ENCODE measurements around the gene FHIT.

FHIT gene

DNA sequence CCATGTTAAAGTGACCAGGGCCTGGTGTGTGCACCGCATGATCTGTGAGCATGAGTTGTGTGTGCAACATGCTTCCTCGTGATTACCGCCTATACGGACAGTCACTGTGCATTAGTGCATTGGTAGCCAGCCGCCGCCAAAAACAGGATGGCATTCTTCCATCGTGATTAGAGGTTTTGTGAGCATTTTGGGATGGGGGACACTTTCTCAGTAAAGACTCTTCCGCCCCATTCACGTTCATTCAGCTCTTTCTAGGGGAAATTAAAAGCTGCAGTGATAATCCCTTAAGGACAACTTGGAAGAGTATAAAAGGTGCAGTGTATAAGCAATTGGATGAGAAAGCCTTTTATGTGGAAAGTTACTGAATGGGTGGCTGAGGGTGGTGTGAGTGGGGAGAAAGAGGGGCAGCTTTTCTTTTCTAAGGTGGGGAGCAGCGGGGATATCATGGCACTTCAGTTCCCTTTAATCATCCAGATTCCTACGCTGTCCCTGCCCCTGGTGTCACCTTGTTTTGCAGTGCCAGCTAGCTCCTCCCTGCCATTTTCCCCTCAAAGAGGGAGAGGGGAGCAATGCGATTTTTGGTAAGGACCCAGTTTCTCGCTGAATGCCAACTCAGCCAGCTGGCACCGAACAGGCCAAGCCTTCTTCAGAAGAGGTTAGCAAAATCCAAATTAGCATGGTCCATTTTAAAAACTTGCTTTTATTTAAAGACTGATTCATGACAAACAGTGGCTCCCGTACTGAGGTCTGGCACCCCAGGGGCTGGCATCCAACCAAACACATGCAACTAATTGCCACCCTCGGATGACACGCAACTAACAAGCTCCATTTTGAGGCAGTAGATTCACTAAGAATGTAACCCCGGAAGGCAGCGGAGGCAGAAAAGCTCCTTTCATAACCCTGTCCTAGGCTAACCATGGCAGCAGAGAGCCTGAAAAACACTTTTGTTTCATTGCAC lies 447.8 kb downstream of the FHIT start:
- no peak for DNase-seq

DNA sequence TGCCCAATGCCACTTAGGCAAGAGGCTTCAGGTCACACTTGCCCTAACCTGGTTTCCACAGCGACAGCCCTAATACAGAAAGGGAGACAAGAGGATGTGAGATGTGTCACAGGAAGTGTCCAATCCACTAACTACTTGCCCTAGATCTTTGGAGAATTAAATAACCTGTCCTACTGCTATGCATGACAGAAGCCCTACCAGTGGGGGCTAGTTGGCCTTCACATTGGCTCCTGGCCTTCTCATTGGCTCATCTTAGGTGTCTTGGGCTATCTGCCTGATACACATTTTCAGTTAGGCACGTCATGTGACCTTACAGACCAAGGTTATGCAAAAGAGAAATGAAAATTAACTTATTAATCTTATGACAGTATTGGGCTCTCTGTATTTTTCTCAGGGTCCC lies 449.9 kb downstream of the FHIT start:
- DNase-seq: no peak

DNA sequence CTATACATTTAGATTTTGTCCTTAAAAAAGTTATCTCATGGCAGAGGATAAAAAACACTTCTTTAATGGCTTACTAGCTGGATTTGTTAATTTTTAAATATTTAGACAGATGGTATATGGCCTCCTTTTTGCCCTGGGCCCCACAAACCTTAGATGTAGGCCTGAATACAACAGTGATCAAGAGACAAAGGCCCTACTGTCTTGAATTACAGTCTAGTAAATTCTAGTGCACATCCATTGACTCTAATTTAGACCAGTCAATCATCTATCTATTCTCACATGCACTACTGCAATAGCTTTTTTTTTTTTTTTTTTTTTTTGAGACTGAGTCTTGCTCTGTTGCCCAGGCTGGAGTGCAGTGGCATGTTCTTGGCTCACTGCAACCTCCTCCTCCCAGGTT lies 452.8 kb downstream of the FHIT start:
- DNase-seq: no peak

DNA sequence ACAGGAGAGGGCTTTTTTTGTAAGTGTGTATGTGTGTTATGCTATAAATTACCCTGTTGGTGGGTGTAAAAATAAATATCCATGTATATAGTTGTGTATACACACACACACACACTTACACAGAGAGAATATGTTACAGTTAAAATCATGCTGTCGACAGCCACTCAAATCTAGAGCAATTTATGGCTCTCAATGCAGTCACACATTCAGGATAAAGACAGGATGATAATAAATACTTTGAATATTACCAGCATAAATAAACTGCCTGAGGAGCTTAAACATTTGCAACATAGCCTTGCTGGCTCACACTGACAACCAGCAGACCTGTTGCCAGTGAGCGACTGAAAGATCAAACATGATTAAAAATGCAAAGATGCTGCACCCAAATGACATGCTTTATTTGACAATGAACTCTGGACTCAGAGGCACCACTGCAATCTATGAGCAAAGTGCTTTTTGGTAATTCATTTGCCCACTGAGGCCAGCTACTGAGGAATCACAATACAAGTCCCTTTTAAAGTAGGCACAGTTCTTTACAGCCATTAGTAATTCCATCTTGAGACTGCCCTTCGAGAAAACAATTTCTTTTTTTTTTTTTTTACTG lies 458.9 kb downstream of the FHIT start:
- no peak for DNase-seq

DNA sequence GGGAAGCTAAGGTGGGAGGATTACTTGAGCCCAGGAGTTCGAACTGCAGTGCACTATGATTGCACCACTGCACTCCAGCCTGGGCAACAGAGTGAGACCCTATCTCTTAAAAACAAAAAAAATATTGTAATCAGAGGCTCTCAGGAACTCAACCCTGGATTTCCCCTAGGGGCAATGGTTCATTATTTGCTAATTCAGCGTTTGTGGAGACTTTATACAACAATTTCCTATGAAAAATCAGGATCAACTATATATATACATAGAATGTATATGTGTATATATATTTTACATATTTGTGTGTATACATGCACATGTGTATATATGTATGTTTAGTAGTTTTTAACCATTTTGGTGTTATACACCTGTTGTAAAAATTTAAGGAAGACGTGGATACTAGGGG lies 463.1 kb downstream of the FHIT start:
- DNase-seq: no peak

DNA sequence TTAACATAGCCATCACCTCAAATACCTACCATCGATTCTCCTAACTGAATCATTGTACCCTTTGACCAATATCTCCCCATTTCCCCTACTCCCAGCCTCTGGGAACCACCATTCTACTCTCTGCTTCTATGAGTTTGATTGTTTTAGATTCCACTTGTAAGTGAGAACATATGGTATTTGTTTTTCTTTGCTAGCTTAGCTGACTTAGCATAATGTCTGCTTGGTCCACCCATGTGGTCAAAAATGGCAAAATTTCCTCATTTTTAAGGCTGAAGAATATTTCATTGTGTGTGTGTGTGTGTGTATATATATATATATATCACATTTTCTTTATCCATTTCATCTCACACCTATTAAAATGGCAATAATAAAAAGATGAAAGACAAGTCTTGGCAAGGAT lies 469.3 kb downstream of the FHIT start:
- no peak for DNase-seq

DNA sequence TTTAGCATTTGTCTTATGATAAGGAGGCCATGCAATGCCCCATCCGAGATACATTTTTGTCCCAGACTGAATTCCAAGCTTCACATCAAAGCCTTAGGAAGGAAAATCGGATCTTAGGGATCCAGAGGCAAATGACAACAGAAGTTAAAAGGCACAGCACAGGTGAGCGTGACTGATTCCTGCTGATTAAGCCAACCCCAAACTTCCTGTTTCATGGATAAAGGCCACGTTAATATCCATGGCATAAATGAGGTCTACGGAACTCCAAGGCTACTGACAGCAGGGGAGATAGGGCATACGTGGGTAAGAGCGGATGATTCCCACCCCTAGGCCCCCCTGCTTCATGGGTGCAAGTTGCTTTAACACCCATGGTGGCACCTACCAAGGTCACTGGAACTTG lies 471.6 kb downstream of the FHIT start:
- no peak for DNase-seq

DNA sequence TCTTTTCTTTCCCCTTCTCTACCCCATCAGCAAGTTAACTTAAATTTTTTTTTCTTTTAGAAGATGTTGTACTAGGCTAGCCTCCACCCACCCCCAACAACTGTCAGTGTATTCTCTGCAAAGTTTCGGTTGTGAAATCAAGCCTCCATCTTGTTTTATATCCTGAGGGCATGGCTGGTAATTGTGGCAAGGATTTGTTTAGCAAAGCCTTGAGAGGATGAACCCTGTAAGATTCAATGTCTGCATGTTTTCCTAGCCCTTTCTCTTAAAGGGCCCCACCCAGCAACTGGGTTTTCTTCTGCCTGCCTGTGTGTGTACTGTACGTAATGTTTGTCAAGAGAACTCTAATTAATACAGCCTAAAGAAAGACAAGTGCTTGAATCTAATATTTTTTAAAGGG lies 475.3 kb downstream of the FHIT start:
- no peak for DNase-seq

DNA sequence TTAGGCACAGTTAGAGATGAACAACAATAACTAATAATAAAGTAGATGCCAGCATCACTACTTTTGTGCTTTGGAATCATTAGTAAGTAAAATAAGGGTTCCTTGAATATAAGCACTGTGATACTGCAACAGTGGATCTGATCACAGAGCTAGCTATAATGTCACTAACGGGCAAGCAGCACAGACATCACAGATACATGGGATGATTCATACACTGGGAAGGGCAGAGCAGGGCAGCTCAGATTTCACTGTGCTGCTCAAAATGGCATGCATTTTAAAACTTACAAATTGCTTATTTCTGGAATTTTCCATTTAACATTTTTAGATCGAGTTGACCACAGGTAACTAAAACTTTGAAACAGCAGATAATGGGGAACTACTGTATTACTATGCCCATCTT lies 476.6 kb downstream of the FHIT start:
- no peak for DNase-seq

DNA sequence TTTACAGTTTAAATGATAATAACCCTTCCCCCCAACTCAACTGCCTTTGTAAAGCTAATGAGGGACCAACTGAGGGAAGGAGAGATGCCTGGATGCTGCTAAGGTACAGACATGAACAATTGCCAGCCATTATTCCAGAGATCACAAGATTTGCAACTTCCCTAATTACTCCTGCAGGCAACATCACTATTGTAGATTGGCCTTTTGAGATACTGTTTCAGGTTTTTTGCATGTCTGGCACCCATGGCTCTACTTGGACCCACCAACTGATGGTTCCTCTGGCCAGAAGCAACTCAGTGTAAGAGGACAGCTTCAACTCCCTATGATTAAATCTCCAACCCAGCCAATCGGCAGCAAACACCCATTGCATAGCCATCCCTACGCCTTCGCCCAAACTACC lies 478.7 kb downstream of the FHIT start:
- no peak for DNase-seq

DNA sequence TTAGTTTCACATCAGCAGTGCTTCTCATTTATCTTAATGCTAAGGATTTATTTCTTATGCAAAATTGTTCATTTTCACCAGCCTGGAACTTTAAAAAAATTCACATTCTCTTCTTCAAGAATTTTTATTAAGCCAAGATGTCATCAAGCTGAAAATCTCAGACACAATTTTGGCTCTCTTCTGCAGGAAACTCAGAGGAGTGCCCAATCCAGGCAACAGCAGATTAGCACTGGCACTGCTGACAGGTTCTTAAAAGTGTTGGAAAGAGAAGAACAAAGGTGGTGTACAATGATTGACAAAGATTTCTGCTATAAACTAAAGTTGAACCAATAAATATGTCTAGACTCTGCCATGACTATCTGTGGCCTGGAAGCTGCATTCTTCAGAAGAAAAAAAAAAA lies 479.5 kb downstream of the FHIT start:
- DNase-seq: no peak

DNA sequence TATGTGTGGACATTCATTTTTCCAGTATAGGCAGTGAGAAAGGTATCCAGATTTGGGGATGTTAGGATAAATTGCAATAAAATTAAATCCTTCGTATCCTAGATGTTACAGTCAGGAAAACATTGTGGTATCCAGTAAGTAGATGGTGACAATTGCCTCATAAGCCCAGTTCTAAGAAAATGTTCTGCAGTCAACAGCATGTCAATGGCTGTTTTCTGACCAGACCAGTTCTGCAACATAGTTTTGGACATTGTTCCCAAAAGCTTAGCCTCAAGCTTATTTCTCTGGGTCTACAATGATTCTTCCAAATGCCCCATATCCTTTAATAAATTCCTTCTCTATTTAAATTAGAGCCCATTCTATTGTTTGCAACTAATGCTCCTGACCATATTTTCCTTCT lies 480.7 kb downstream of the FHIT start:
- DNase-seq: no peak

DNA sequence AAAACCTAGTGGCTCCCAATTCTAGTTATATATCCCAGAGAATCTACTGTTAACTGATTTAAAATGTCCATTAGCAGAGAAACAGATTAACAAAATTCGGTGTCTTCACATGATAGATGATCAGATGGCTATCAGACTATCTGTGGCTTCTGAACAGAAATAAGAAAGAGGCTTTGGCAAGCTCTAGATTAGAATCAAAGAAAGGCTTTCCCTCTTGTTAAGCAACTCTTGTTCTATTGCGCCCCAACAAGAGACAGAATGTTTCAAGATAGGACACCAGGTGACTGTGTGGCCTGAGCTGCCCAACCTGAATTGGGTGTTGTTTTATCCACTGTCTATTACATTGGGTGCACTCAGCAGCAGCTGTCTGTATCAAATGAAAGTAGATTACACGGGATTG lies 483.7 kb downstream of the FHIT start:
- DNase-seq: no peak

DNA sequence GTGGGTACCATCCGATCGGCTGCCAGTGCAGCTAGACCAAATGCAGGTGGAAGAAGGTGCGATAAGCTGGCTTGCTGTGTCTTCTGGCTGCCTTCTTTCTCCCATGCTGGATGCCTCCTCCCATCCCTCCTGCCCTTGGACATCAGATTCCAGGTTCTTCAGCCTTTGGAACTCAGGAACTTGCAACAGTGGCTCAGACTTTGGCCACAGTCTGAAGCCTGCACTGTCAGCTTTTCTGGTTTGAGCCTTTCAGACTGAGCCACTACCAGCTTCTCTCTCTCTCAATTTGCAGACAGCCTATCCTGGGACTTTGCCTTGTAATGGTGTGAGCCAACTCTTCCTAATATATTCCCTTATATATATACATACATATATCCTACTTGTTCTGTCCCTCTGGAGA lies 485.5 kb downstream of the FHIT start:
- no peak for DNase-seq

DNA sequence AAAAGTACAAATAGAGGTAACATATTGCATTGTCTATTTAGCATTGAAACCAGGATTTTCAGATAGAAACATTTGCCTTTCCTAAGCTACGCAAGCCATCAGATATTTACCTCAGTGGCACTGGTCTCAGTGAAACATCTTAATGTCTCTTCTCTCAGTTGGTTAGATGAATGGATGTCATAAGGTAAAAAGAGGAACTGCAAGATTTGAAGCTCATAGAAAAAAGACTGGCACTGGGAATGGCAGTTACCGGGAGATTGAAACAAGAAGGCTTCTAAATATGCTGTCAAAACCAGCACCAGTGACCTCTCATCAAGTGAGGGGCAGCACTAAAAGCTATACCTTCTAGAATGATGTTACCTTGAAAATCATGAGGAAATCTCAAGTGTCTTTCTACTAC lies 486.4 kb downstream of the FHIT start:
- no peak for DNase-seq

DNA sequence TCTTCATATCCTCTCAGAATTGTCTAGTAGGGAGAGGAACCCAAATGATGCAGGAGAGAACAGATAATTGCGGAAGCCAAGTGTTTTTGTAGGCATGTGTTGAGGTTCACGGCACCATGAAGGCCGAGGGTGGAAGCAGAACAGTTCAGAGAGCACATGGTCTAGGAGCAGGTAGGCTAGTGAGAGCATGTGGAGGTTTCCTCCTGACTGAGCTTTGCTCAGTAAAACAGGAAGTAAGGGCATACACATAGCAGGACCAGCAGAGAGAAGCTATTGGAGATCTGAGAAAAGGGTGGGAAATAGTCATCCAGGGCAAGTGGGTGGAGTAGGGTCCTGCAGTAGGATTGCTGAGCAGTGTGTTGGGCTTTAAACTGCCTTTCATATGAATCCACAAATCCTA lies 491.1 kb downstream of the FHIT start:
- DNase-seq: no peak

DNA sequence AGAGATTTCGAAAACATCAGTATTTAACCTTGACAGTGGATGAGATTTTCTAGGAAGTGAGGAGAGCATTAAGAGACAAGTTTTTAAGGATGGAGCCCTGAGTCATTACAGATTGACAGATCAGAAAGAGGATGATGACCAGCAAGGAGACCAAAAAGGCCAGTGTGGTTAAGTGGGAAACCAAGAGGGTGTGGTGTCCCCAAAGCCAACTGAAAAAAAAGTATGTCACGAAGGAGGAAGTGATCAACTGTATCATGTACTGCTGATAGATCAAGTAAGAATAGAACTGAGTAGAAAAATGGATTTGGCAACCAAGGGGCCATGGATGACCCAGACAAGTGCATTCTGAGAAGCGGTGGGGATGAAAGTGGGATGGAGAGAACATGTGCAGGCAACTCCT lies 491.8 kb downstream of the FHIT start:
- DNase-seq: no peak

DNA sequence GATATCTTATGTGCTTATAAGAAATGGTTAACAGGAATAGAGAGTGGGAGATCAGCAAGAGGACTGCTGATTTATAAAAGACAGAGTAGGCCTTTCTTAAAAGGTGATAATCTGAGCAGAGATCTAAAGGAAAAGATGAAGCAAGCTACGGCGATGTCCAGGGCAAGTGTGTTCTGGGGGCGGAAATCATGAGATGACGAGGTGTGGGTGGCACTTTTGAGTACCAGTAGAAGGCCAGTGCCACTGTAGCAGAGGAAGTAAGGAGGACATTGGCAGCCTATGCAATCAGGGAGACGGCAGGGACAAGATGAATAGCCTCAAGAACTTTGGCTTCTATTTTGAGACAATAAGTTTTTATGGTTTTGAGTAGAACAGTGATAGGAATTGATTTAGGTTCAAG lies 492.4 kb downstream of the FHIT start:
- DNase-seq: no peak

DNA sequence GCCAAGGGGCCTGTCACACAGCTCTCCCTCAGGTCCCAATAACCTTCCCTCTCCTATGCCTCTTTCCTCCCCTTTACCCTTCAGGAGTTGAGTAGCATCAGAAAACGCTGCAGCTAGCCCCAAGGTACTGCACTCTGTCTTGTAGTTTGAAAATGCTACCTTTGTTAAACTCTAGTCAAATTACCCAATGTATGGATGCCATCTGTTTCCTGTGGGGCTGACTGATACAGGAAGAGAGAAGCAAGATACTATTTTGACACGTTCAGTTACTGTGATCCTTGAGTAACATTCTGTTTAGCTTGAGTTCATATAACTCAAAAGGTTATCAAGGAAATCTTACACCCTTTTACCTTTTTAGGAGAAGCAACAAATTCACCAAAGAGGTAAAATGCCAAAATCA lies 493.1 kb downstream of the FHIT start:
- no peak for DNase-seq

DNA sequence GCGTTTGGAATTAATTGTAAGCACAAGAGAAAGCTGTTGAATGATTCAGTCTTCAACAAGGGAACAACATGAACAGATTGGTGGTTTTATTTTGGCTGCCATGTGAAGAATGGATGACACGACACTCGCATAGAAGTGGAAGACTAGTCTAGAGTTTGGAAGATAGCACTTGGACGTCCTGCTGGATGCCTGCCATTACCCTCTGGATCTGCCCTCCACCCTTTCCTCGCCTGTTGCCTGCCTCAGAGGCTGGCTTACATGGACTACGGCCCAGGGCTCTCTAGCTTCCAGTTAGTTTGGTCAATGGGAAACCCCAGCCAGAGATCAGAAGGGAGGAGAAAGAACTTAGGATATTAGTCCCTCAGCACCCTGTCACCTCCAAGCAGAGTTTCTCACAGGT lies 493.5 kb downstream of the FHIT start:
- no peak for DNase-seq

DNA sequence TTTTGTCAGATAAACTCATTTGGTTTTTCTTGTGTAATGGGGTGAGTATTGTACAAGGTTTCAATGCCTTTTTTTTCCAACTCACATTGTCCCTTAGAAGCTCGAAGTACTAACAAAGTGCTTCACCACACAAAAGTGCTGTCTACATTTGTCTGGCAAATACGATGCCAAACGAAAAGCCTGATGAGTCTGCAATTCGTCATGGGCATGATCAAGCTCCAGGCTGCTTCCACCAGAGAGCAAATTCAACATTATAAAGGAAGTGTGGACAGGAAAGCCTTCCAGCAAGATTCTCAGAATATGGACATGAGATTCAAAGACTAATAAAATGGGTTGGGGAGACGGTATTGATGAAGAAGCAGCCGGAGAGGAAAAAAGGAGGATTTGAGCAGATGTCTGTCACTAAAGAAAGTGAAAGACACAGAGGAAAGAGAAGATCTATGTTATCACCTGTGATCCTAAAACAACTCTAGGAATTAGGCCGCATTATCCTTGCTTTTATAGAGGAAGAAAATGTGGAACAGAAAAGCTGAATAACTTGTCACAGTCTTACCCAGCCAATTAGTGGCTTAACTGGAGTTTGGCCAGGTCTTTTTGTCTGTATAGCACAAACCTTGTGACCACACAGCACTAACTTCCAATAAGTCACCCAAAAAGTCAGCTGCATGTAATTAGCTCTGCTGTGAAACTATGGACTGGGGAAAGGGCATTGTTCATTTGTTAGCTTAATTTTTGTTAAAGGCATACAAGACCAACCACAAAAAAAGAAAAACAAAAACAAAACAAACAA lies 494.8 kb downstream of the FHIT start:
- no peak for DNase-seq

DNA sequence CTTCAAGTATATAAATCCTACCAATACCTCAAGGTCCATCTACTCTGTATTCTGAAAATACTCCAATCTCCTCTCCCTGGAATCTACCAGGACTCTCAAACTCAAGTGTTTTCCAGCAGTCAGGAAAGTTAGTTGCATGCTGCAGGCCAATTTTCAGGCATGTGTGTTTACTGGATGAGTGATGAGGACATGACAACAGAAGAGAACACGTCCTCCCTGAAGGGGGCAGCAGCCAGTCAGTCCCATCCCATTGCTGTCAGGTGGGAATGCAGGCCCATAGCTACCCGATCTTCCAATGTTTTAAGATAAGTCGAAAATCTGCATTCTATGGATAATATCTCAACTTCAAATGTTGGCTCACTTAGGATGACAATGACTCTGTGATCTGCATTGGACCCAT lies 496.2 kb downstream of the FHIT start:
- DNase-seq: no peak

DNA sequence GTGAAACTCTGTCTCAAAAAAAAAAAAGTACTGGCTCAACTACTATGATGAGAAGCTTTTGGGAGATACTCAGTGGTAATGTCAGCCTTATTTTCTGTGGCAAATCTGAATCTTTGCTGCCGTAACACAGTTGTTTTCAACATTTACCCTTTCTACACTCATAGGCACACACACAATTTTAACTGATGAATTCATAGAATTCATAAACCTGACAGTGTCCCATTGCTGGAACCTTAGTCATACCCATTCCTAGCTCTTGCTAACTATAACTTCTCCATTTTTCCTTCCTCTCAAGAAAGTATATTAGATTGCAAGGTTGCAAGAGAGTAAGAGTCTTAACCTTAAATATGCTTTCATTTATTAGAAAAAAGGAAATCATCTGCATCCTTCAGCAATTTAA lies 496.6 kb downstream of the FHIT start:
- DNase-seq: no peak

DNA sequence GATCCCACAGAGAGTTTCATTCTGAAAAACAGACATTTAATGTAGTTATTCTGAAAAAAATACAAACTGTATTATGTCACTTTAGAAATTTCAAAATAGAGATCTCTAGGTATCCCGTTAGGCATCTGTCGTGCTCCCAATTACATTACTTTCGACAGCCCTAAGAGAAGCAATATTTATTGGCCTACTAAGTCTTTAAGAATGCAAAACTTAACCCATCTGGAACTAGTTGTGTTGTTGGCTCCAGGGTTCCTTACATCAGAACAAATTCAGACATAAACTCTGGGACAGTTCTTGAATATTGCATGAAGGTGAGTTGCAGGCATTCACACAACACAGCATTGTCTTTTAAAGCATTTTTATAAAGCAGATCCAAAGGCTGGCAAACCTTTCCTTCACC lies 498.4 kb downstream of the FHIT start:
- DNase-seq: no peak
